ENCODE results near the gene ASAP3.

- TF ChIP-seq, protein P1, sequence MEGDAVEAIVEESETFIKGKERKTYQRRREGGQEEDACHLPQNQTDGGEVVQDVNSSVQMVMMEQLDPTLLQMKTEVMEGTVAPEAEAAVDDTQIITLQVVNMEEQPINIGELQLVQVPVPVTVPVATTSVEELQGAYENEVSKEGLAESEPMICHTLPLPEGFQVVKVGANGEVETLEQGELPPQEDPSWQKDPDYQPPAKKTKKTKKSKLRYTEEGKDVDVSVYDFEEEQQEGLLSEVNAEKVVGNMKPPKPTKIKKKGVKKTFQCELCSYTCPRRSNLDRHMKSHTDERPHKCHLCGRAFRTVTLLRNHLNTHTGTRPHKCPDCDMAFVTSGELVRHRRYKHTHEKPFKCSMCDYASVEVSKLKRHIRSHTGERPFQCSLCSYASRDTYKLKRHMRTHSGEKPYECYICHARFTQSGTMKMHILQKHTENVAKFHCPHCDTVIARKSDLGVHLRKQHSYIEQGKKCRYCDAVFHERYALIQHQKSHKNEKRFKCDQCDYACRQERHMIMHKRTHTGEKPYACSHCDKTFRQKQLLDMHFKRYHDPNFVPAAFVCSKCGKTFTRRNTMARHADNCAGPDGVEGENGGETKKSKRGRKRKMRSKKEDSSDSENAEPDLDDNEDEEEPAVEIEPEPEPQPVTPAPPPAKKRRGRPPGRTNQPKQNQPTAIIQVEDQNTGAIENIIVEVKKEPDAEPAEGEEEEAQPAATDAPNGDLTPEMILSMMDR (IDR thresholded peaks at IDR 0.05) = no peak
- no peak for TF ChIP-seq POLR2A (IDR thresholded peaks at IDR 0.05)
Measured at GRCh38 chr1:23442751-23443150, 41.2 kb downstream of the ASAP3 start.

Data from thyroid gland (tissue), 4 donors.